Liver (tissue), 9 donors: ENCODE measurements around the gene SYNDIG1. TPM values are rescaled to one million over a fixed set of nuclear protein-coding genes. Genes with fewer than 3 reads are reported as not detected.

Experiments used
- DNase-seq: peaks from one replicate; pipeline ENCODE4 v3.0.0-alpha.2; 2017; ENCODE audit warnings: low spot score
- H3K27ac ChIP-seq, 2 donors: one replicate each; pipeline ENCODE4 v1.7.0; 2013; ENCODE audit warnings: inconsistent platforms in 2 of 2, low read length in 2 of 2, control low read depth in 1 of 2, low read depth in 1 of 2, mild to moderate bottlenecking in 1 of 2
- H3K27me3 ChIP-seq, 4 donors: one replicate each; pipeline versions ENCODE4 v1.6.1 to v1.7.0; 2013; ENCODE audit warnings: low read length in 3 of 4, inconsistent platforms in 1 of 4, mild to moderate bottlenecking in 1 of 4, moderate library complexity in 1 of 4; ENCODE audit not compliant: control insufficient read depth in 4 of 4, insufficient read depth in 4 of 4
- H3K36me3 ChIP-seq, 4 donors: one replicate each; pipeline versions ENCODE4 v1.6.1 to v1.7.0; 2013; ENCODE audit warnings: low read length in 3 of 4, mild to moderate bottlenecking in 3 of 4, low read depth in 1 of 4, moderate library complexity in 1 of 4; ENCODE audit not compliant: control insufficient read depth in 4 of 4, insufficient read depth in 3 of 4
- H3K4me1 ChIP-seq, 4 donors: one replicate each; pipeline versions ENCODE4 v1.6.1 to v1.7.0; 2013; ENCODE audit warnings: low read length in 3 of 4, mild to moderate bottlenecking in 3 of 4, moderate library complexity in 1 of 4; ENCODE audit not compliant: control insufficient read depth in 4 of 4, insufficient read depth in 4 of 4
- H3K4me3 ChIP-seq, 3 donors: one replicate each; pipeline versions ENCODE4 v1.6.1 to v1.7.0; 2013; ENCODE audit warnings: low read length in 3 of 3, control low read depth in 1 of 3, low read depth in 1 of 3, mild to moderate bottlenecking in 1 of 3
- H3K9ac ChIP-seq, 2 donors: one replicate each; pipeline ENCODE4 v1.7.0; 2013; ENCODE audit warnings: low read length in 2 of 2, mild to moderate bottlenecking in 2 of 2, moderate library complexity in 2 of 2, control low read depth in 1 of 2, low read depth in 1 of 2
- H3K9me3 ChIP-seq, 4 donors: one replicate each; pipeline versions ENCODE4 v1.6.1 to v1.7.0; 2013; ENCODE audit warnings: low read length in 3 of 4; ENCODE audit not compliant: control insufficient read depth in 4 of 4
- CTCF ChIP-seq: fragments of 150-350 bp; IDR thresholded peaks from 2 replicates; pipeline ENCODE4 v1.5.1; 2017; ENCODE audit warnings: improper control_type of control experiment, low read depth, low read length; ENCODE audit not compliant: missing input control
- EGR1 ChIP-seq, 2 donors: IDR thresholded peaks; 2 replicates each; pipeline ENCODE4 v1.6.1; 2016 to 2018; ENCODE audit warnings: antibody characterized with exemption in 2 of 2, low read depth in 2 of 2
- FOXA1 ChIP-seq: IDR thresholded peaks from 2 replicates; pipeline ENCODE4 v1.6.1; 2016; ENCODE audit warnings: antibody characterized with exemption
- FOXA2 ChIP-seq: IDR thresholded peaks from 2 replicates; pipeline ENCODE4 v1.6.1; 2016; ENCODE audit warnings: antibody characterized with exemption
- GABPA ChIP-seq, 2 donors: IDR thresholded peaks in 1 of 2; conservative IDR thresholded peaks in 1 of 2; 2 replicates each; pipeline ENCODE4 v1.6.1; 2016; ENCODE audit warnings: antibody characterized with exemption in 2 of 2, mild to moderate bottlenecking in 1 of 2, moderate library complexity in 1 of 2
- HNF4A ChIP-seq, 2 donors: conservative IDR thresholded peaks; 2 replicates each; pipeline ENCODE4 v1.6.1; 2016; ENCODE audit warnings: antibody characterized with exemption in 2 of 2, mild to moderate bottlenecking in 2 of 2
- HNF4G ChIP-seq: IDR thresholded peaks from 2 replicates; pipeline ENCODE4 v1.6.1; 2016; ENCODE audit warnings: antibody characterized with exemption
- JUND ChIP-seq, 2 donors: IDR thresholded peaks; 2 replicates each; pipeline ENCODE4 v1.6.1; 2016; ENCODE audit warnings: antibody characterized with exemption in 2 of 2
- MAX ChIP-seq: IDR thresholded peaks from 2 replicates; pipeline ENCODE4 v1.6.1; 2016; ENCODE audit warnings: antibody characterized with exemption
- NR2F2 ChIP-seq: IDR thresholded peaks from 2 replicates; pipeline ENCODE4 v1.6.1; 2016; ENCODE audit warnings: antibody characterized with exemption
- RAD21 ChIP-seq, 2 donors: IDR thresholded peaks; 2 replicates each; pipeline ENCODE4 v1.6.1; 2016; ENCODE audit warnings: antibody characterized with exemption in 2 of 2, mild to moderate bottlenecking in 2 of 2
- RXRA ChIP-seq, 2 donors: IDR thresholded peaks; 2 replicates each; pipeline ENCODE4 v1.6.1; 2017 to 2018; ENCODE audit warnings: antibody characterized with exemption in 2 of 2, mild to moderate bottlenecking in 1 of 2
- SP1 ChIP-seq: IDR thresholded peaks from 2 replicates; pipeline ENCODE4 v1.6.1; 2018; ENCODE audit warnings: antibody characterized with exemption, mild to moderate bottlenecking
- TAF1 ChIP-seq: conservative IDR thresholded peaks from 2 replicates; pipeline ENCODE4 v1.6.1; 2016; ENCODE audit warnings: antibody characterized with exemption, mild to moderate bottlenecking
- YY1 ChIP-seq: IDR thresholded peaks from 2 replicates; pipeline ENCODE4 v1.6.1; 2016; ENCODE audit warnings: antibody characterized with exemption, mild to moderate bottlenecking
- WGBS: extraction: QIAGEN DNeasy Blood & Tissue Kit; methylation state at CpG from one replicate; pipeline ENCODE4 v1.1.7; 2013; 5-methylcytosine and 5-hydroxymethylcytosine counted together
- polyA plus RNA-seq, 2 donors: library from polyadenylated mRNA; stranded (reverse) in 1 of 2; unstranded in 1 of 2; fragments of 200-250 nt in 1 of 2; fragments of >200 nt in 1 of 2; fragmentation: Nextera tagmentation in 1 of 2; extraction: Ambion mirVana in 1 of 2; gene quantifications; one replicate each; pipeline versions ENCODE4 v1.2.1 to v1.2.3, GENCODE V29; 2013 to 2015
- total RNA-seq, 2 donors: library from RNA; depleted of rRNA; stranded (reverse); fragments of >200 nt; gene quantifications; one replicate each; pipeline ENCODE4 v1.2.3, GENCODE V29; 2014
- TF ChIP-seq, protein P1 (sequence below): IDR thresholded peaks from 2 replicates; pipeline ENCODE4 v1.6.1; 2016; ENCODE audit warnings: antibody characterized with exemption
- TF ChIP-seq, protein P2 (sequence below): IDR thresholded peaks from 2 replicates; pipeline ENCODE4 v1.6.1; 2016; ENCODE audit warnings: antibody characterized with exemption, mild to moderate bottlenecking
- TF ChIP-seq, protein P3 (sequence below): IDR thresholded peaks from 2 replicates; pipeline ENCODE4 v1.6.1; 2016; ENCODE audit warnings: antibody characterized with exemption
- donor health status: healthy.
- donor health status: healthy.
- donor health status: healthy.
- donor health status: healthy.
- donor health status: healthy.

Gene SYNDIG1
- total and polyA plus RNA-seq, 4 donors, result 0.05 to 0.08 TPM; not detected in 2

GRCh38 chr20:24678351-24679106 lies 209.1 kb downstream of the SYNDIG1 start:
- no peak overlapping the region for H3K4me3 ChIP-seq
- H3K9me3 ChIP-seq, result no peaks in the 10 kb centered on the region
- H3K36me3 ChIP-seq, result no peaks in the 10 kb centered on the region
- H3K27ac ChIP-seq, result no peak overlapping the region
- no peak overlapping the region for H3K9ac ChIP-seq
- H3K27me3 ChIP-seq, result no peaks in the 10 kb centered on the region
- WGBS, result 82% methylated on average over 15 of the region's 15 CpGs
- TF ChIP-seq MAX (no peak), RAD21 (IDR thresholded peaks at IDR 0.05) (no peak), EGR1 (IDR thresholded peaks at IDR 0.05; ENCODE audit: low read depth in 2 of 2) (no peak), JUND (IDR thresholded peaks at IDR 0.05) (no peak), NR2F2 (no peak), FOXA2 (no peak), YY1 (no peak), HNF4G (no peak), HNF4A (conservative IDR thresholded peaks at IDR 0.05) (no peak)
- TF ChIP-seq, protein P1, sequence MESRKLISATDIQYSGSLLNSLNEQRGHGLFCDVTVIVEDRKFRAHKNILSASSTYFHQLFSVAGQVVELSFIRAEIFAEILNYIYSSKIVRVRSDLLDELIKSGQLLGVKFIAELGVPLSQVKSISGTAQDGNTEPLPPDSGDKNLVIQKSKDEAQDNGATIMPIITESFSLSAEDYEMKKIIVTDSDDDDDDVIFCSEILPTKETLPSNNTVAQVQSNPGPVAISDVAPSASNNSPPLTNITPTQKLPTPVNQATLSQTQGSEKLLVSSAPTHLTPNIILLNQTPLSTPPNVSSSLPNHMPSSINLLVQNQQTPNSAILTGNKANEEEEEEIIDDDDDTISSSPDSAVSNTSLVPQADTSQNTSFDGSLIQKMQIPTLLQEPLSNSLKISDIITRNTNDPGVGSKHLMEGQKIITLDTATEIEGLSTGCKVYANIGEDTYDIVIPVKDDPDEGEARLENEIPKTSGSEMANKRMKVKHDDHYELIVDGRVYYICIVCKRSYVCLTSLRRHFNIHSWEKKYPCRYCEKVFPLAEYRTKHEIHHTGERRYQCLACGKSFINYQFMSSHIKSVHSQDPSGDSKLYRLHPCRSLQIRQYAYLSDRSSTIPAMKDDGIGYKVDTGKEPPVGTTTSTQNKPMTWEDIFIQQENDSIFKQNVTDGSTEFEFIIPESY, result no peak
- TF ChIP-seq, protein P2, sequence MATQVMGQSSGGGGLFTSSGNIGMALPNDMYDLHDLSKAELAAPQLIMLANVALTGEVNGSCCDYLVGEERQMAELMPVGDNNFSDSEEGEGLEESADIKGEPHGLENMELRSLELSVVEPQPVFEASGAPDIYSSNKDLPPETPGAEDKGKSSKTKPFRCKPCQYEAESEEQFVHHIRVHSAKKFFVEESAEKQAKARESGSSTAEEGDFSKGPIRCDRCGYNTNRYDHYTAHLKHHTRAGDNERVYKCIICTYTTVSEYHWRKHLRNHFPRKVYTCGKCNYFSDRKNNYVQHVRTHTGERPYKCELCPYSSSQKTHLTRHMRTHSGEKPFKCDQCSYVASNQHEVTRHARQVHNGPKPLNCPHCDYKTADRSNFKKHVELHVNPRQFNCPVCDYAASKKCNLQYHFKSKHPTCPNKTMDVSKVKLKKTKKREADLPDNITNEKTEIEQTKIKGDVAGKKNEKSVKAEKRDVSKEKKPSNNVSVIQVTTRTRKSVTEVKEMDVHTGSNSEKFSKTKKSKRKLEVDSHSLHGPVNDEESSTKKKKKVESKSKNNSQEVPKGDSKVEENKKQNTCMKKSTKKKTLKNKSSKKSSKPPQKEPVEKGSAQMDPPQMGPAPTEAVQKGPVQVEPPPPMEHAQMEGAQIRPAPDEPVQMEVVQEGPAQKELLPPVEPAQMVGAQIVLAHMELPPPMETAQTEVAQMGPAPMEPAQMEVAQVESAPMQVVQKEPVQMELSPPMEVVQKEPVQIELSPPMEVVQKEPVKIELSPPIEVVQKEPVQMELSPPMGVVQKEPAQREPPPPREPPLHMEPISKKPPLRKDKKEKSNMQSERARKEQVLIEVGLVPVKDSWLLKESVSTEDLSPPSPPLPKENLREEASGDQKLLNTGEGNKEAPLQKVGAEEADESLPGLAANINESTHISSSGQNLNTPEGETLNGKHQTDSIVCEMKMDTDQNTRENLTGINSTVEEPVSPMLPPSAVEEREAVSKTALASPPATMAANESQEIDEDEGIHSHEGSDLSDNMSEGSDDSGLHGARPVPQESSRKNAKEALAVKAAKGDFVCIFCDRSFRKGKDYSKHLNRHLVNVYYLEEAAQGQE, result no peak
- DNase-seq, result no peak
- no peaks in the 10 kb centered on the region for H3K4me1 ChIP-seq

- no peaks in the 10 kb centered on the region for H3K27me3 ChIP-seq
- H3K27ac ChIP-seq, result no peak overlapping the region
- no peaks in the 10 kb centered on the region for H3K36me3 ChIP-seq
- TF ChIP-seq RAD21 (IDR thresholded peaks at IDR 0.05) (no peak), JUND (IDR thresholded peaks at IDR 0.05) (no peak), CTCF (no peak), HNF4G (no peak), SP1 (no peak), RXRA (IDR thresholded peaks at IDR 0.05) (no peak), HNF4A (conservative IDR thresholded peaks at IDR 0.05) (no peak), FOXA1 (no peak), GABPA (IDR thresholded peaks at IDR 0.05 in 1 of 2, conservative IDR thresholded peaks at IDR 0.05 in 1 of 2) (no peak), EGR1 (IDR thresholded peaks at IDR 0.05; ENCODE audit: low read depth in 2 of 2) (no peak), YY1 (no peak), NR2F2 (no peak), TAF1 (no peak)
- TF ChIP-seq, protein P3, sequence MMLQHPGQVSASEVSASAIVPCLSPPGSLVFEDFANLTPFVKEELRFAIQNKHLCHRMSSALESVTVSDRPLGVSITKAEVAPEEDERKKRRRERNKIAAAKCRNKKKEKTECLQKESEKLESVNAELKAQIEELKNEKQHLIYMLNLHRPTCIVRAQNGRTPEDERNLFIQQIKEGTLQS, result no peak
- TF ChIP-seq, protein P1, result no peak
- H3K4me1 ChIP-seq, result no peaks in the 10 kb centered on the region
- H3K9ac ChIP-seq, result no peak overlapping the region
- DNase-seq, result no peak
- no peaks in the 10 kb centered on the region for H3K9me3 ChIP-seq
- no peak overlapping the region for H3K4me3 ChIP-seq
- 79% methylated on average over 9 of the region's 9 CpGs for WGBS
These were observed 210.1 kb downstream of the SYNDIG1 start for GRCh38 chr20:24679448-24680047.
